Superior temporal gyrus (tissue), 1 donor: ENCODE measurements around the gene DNM1.

Experiments used
- DNase-seq: peaks from one replicate; pipeline ENCODE4 v3.0.0-alpha.2; 2016; ENCODE audit errors: extremely low spot score

Gene DNM1

DNA sequence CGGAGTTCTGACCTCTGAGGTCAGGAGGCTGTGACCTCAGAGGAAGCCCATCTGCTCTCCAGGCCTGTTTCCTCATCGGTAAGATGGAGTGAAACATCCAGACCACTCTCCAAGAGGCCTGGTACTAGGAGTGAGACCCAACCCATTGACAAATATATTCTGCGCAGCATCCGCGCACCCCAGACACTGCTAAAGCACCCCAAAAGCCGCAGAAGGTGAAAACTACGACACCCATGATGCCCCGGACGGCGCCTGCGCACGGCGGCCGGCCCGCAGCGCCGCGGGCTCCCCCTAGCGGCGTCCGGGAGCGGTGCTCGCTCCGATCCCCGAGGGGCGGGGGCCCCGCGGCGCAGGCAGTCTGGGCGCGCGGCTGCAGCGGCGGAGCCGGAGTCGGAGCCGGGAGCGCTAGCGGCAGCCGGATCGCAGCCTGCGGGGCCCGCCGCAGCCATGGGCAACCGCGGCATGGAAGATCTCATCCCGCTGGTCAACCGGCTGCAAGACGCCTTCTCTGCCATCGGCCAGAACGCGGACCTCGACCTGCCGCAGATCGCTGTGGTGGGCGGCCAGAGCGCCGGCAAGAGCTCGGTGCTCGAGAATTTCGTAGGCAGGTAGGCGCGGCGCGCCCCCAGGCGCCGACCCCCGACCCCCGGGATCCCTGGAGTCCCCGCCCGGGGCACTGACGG is at the start of gene DNM1:
DNM1 (plus strand) TSS at position 356 of the 683 bp plus-strand sequence; CDS start at position 448, 92 bp downstream.
- DNase-seq, result peak; percentile 76

DNA sequence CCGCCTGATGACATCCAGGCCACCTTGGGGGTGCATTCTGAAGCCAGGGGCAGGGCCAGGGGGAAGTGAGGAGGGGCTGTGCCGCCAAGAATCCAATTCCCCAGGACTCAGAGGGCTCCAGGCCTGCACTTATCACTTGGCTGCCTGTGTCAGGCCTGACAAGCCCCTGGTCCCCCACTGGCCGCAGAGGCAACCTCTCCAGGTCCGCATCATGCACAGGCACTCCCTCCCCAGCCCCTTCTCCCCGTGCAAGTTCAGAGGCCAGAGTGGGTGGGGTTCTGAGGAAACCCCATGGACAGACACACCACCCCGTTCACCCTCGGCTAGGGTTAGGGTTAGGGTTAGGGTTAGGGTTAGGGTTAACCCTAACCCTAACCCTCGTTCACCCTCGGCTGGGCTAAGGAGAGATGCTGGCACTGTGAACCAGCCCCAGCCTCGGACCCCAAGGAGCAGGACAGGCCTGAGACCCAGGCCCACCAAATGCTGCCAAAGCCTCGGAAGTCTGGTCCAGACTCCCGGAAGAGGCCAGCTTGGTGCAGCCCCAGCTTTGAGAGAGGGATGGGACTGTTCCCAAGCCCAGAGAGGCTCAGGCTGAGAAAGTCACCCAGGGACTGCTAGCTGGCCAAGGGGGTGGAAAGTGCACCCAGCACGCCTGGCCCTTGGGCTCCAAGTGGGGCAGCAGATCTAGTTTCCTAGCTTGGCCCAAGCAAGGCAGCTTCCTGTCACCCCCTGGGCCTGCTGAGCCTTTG is 49.1 kb upstream of the DNM1 start:
- no peak for DNase-seq

DNA sequence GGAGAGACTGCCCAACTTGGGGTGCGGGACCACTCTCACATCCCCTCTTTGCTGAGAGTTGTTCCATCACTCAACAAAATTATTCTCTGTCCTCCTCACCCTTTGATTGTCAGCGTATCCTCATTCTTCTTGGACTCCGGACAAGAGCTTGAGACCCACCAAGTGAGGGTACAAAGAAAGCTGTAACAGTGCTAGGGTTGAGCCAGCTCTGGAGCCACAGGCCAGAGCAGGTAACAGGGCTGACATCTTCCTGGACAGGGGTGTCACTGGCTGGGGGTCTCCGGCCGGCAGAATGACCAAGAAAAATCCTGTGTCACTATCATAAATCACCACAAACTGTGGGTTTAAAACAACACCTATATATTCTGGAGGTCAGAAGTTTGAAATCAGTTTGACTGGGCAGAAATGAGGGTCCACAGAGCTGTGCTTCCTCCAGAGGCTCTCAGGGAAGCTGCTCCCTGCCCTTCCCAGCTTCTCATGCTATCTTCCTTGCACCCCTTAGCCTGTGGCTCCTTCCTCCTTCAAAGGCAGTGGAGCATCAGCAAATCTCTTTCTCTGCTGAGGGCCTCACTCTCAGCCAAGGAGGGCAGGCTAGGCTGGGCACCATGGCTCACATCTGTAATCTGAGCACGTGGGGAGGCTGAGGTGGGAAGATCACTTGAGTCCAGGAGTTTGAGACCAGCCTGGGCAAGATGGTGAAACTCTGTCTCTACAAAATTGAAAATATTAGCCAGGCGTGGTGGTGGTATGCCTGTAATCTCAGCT is 47.3 kb upstream of the DNM1 start:
- DNase-seq, result no peak

DNA sequence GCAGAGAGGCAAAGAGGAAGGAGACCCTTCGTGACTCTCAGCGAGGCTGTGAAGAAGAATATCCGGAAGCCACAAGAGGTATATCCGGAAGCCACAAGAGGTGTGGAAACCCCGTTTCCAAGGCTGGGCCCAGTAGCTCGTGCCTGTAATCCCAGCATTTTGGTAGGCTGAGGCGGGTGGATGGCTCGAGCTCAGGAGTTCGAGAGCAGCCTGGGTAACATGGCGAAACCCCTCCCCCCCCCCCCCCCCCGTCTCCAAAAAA is 43.7 kb upstream of the DNM1 start:
- DNase-seq, result no peak

DNA sequence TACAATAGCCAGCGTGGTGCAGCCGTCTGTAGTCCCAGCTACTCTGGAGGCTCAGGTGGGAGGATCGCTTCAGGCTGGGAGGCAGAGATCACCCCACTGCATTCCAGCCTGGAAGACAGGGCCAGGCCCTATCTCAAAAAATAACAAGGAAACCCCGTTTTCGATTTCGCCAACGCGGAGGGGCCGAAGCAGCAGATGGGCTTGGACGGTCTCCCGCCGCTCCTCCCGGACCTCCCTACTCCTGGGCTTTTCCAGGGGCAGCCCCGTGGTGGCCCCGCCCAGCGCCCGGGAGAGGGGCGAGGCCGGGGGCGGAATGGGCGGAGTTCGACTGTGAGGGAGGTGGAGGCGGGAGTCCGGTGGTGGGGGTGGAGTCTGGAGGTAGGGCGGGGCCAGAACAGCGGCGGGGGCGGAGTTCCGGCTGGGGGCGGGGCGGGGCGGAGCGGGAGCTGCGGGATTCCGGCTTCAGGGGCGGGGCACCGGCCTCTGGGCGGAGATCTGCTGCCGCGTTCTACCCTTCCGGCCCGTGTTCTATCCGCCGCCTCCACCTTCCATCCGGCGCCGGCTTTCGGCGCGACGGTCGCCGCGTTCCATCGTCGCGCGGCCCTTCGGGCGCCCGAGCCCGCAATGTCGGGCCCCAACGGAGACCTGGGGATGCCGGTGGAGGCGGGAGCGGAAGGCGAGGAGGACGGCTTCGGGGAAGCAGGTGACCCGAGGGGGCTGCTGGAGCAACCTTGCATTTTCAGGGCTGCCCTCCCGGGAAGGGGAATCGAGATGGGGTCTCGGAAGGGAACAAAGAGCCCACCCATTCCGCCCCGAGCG is 43.2 kb upstream of the DNM1 start, which contains the start of gene BBLN:
BBLN (plus strand) TSS at position 482 of the 819 bp plus-strand sequence; CDS start at position 625, 143 bp downstream.
- peak; percentile 87 for DNase-seq

DNA sequence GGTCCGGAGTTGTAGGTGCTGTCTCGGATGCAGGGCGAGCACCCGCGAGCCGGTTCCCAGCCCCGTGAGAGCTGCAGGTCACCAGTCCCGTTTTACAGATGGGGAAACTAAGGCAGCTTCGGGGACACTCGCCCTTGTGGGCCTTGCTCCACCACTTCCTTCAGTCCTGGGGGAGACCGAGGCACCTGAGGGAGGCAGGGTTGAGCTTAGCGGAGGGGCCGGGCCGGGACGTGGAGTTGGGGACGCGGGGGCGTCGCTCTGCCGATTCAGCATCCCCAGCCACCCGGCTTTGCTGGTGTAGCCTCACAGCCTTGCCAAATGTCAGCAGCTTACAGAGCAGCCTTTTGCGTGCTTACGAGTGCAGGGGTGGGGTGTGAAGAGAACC is 42.6 kb upstream of the DNM1 start:
- DNase-seq, result no peak

DNA sequence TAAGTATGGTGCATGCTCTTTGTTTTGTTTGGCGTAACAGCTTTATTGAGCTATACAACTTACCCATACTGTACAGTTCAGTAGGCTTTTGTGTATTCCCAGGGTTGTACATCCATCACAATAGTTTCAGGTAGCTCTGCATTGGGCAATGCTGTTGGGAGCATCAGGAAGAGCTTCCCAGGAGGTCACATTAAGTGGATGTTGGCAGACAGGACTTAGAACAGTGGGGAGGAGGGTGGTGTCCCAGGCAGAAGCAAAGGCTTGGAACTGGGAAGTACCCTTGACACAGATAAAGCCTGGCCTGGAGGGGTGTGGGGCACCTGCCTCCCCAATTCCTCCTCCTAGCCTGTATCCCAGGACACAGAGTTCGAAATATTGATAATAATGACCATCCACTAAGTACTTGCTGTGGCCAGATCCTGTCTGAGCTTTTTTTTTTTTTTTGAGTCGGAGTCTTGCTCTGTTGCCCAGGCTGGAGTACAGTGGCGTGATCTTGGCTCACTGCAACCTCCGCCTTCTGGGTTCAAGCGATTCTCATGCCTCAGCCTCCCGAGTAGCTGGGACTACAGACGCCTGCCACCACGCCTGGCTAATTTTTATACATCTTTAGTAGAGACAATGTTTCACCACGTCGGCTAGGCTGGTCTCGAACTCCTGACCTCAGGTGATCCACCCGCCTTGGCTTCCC is 41.8 kb upstream of the DNM1 start:
- peak; percentile 17 for DNase-seq

DNA sequence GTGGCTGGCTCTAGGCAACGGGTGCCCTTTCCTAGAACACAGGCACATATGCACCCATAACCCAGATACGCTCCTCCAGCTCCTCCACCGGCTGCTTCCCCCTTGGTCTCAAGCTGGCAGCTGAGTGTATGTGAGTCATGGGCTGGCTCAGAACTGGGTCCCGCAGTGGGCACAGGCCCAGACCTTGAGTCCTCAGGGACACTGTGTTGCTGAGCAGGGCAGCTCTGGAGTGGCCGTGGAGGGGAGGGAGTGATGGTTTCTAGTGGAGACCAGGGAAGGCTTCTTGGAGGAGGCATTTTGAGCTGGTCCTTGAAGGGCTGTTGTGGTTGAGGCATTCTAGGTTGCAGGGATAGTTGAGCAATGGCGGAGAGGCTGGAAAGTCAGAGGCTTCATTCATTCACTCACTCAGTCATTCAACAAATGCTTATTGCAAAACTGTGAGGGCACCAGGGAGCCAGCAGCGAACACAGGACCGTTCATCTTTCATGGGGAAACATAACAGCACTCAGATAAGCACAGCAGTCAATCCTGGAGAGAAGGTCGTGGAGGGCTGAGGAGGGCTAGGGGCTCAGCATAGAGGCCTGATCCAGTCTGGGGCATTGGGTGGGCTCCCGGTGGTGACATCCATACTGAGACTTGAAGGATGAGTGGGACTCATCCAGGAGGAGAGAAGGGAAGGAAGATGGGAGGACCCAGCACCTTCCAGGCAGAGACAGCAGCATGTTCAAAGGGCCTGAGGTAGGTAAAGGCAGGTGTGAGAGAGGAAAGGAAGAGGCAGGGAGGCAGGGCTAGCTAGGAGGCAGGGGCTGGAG is 40.8 kb upstream of the DNM1 start:
- DNase-seq, result peak; percentile 36

DNA sequence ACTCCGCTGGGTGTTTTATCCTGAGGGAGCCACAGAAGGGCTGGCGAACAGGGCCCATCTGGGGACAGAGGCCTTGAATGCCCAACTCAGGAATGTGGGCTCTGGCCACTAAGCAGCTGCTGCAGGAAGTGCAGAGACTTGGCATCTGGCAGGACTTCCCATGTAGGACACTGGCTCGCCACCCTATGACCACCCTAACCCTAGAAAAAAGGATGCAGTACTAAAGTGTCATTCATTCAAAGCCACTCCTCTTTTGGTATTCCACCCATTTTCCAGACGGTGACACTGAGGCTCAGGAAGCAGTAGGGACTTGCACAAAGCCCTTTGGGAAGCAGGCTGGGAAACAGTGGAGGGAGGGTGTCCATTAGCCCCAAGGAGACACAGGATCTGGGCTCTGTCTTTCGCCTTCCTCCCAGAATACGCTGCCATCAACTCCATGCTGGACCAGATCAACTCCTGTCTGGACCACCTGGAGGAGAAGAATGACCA is 40.1 kb upstream of the DNM1 start:
- DNase-seq, result no peak

DNA sequence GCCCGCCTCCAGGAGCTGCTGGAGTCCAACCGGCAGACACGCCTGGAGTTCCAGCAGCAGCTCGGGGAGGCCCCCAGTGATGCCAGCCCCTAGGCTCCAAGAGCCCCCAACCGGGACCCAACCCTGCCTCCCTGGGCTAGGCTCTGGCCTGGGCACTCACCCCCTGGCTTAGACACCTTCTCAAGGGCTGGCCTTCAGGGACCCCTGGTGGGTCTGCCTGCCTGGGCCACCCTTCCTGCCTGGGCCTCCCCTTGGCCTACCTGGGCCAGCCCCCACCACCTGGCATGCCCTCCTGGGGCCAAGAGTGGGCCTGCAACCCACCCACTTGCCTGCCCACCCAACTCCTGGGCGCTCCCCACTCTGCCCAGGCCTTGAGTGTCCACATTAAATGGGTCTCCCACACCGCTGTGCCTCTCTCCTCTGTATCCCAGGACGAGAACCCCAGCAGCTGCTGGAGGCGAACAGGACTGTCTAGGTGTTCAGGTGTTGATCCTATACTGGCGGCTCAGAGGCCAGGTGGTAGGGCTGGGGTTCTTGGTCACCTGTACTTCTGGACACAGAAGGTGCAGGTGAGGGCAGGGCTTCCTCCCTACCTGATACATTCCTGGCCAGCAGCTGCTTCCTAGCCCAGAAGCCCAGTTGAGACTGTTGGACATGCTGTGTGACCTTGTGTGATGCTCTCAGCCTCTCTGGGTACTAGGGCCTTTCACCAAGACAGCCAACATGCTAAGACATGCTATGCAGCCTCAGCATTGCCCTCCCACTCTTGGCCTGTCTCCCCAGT is 39.5 kb upstream of the DNM1 start:
- no peak for DNase-seq

DNA sequence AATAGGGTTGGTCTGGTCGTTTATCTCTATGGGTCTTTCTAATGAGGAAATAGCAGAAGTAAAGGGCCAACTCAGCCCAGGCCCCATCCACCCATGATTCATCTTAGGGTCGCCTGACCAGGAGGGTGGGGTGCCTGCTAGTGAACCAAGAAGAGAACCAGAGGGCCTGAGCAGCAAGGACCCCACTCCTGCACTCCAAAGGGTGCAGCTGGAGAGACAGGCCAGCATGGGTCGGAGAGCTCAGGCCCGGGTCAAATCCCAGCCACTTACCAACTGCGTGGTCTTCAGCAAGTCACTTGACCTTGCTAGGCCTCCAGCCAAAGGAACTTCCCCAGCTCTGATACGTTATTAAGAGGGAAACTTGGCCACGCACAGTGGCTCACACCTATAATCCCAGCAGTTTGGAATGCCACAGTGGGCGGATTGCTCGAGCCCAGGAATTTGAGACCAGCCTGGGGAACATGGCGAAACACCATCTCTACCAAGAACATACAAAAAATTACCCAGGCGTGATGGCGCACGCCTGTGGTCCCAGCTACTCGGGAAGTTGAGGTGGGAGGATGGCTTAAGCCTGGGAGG is 38.8 kb upstream of the DNM1 start:
- no peak for DNase-seq

DNA sequence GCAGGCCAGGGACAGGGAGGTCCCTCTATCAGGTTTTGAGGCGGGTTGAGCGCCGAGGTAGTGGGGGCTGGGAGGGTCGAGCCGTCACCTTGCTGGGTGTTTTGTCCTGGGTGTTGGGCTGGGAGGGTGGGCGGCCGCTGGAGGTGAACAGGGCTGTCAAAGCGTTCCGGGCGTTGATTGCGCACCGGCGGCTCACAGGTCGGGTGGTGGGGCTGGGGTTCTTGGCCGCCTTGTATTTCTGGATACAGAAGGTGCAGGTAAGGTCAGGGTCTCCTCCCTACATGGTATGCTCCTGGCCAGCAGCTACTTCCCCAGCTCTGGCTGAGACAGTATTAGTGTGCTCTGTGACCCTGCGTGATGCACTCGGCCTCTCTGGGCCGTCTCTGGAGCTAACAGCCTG is 37.0 kb upstream of the DNM1 start:
- no peak for DNase-seq

DNA sequence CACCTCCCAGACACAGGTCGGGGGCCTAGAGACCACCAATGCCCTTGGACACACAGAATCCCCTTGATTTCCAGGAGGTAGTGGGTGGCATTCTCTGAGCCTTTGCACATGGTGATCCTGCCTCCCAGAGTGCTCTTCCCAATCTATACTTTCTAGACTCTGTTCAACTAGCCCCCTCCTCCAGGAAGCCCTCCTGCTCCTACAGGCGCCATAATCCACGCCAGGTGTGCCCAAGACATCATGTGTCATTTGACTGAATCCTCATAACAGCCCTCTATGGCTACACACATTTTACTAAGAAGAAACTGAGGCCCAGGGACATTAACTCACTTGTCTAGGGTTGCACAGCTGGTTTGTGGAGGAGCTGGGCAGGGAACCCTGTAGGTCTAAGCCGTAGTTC is 36.0 kb upstream of the DNM1 start:
- no peak for DNase-seq

DNA sequence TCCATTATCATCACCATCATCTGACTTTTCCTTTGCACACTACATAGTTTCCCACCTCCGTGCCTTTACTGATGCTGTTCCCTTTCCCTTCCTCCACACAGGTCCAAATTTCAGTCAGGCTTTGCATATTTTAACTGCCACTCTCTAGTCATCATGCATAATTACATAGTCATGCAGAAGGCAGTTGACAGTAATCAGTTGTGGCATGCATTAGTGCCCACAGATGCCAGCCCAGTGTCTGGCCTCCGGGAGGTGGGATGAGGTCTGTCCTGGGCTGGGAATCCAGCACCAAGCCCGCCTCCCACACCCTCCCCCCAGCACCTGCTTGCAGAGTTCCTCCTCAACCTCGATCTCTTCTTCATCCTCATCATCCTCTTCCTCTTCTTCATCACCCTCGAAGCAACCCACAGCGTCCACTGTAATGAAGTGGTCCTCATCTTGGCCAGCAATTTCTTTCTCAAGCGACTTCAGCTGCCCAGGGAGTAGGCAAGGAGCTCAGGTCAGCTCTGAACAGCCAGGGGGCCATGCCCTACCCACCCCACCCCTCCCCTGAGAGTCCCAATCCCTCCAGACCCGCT is 34.4 kb upstream of the DNM1 start:
- DNase-seq, result no peak

DNA sequence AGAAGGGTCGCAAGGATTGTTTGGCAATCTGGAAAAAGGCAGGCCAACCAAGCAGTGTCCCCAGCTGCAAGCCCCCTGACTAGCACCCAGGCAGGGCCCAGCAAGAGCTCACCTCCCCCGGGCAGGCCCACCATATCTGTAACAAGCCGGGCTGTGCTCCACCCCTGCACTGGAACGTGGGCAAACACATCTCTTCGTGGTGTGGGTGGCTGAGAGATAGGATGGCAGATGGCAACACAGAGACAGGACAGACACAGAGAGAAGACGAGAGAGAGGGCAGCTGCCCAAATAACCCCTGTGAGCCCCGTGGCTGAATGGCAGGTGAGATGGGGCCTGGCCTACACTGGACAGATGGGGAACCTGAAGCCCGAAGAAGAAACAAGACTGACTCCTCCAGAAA is 33.7 kb upstream of the DNM1 start:
- no peak for DNase-seq

DNA sequence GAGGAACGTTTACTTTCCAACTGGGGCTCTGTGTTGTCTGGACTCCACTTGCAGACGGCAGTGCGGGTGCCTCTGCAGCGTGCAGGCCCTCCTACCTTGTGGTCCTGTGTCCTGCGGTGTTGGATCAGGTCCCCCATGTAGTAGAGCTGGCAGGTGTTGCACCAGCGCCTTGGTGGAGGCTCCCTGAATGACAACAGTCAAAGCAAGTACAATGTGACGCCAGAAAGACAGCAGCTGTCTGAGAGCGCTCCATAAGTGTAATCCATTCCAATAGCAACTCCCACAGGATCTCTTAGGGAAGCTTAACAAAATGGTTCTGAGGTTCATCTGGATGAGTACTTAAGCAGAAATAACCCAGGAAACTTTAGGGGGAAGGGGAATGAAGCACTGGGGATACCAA is 33.3 kb upstream of the DNM1 start:
- peak; percentile 45 for DNase-seq

DNA sequence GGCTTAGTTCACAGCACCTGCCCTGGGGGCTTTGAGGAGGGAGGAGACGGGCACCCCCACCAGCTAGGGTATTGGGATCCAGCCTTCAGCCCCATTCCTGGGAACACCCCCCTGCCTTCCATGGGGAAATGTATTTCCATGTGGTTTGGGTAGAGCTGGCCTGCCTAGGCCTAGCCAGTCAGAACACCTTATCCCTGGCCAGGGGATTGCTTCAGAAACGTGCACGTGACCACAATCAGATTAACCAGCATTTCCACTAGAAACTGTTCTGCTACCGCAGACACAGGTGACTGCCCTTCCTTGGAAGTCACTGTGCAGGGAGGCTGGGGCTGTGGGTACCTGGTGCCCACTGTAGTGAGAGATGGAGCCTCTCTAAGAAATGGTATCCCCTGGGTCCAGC is 29.1 kb upstream of the DNM1 start:
- no peak for DNase-seq

DNA sequence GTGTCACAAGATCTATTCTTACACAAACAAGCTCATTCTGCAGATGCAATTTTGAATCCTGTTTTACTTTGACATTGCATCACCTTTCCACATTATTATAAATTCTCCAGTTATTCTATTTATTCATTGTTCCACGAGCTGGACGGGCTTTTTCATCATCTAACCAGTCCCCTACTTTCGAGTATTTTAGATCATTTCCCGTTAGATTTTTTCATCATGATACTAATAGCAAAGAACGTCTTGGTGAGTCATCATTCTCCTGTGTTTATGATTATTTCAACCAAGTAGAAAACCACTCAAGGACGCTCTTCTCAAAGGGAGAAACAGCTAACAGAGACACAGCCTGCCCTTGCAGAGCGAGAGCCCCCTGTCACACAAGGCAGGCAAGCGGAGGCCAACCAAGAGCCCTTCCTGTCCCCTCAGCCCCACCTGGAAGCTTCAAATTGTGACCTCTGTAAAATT is 28.0 kb upstream of the DNM1 start:
- DNase-seq, result no peak

DNA sequence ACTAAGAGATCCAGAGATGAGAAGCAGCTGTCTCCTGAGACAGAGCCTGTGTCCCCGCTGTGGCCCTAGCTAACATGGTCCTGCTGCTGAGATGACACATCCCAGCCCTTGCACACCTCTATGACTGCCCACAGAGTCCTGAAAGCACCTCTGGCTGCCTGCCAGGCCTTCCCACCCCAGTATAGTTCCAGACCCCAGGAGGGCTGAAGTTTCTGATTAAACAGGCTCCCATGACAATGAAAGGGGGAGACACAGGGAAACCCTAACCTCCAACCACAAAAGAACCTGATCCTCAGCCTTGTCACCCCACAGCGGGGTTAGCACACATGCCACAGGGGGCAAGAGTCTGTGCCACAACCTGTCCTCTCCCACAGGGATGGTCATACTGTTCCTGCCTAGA is 27.5 kb upstream of the DNM1 start:
- no peak for DNase-seq
